Ammon's horn (tissue), 1 donor: ENCODE data around the gene NOXA1.

Source experiments
- DNase-seq: peaks from one replicate; pipeline ENCODE4 v3.0.0-alpha.2; 2016; ENCODE audit warnings: low spot score

NOXA1 gene

DNA sequence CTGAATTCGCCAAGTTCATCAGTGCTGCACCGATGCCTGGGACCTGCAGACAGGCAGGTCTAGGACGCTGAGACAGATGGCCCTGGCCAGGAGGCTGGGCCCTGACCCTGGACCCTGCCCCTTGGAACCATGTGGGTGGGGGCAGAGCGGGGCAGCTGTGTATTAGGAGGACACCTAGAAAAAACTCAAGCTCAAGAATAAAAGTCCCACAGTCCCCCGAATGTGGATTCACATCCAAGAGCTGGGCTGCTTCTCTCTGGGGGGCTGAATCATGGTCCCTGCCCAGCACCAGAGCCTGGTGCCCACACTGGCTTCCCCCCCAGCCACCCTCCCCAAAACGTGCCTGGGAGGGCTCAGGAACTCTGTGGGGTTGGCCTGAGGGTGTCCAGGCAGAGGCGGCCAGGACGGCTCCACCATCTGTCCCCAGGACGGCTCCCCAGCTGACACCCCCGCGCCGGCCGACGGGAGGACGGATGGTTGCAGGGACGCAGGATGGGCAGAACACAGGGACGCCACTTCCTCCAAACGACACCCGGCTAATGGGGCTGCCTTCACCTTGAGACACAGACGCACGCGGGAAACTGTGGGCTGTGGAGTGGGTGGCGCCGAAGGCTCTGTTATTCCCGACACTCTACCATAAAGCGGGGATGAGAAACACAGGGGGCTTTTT is 35.2 kb upstream of the NOXA1 start:
- DNase-seq, result no peak

DNA sequence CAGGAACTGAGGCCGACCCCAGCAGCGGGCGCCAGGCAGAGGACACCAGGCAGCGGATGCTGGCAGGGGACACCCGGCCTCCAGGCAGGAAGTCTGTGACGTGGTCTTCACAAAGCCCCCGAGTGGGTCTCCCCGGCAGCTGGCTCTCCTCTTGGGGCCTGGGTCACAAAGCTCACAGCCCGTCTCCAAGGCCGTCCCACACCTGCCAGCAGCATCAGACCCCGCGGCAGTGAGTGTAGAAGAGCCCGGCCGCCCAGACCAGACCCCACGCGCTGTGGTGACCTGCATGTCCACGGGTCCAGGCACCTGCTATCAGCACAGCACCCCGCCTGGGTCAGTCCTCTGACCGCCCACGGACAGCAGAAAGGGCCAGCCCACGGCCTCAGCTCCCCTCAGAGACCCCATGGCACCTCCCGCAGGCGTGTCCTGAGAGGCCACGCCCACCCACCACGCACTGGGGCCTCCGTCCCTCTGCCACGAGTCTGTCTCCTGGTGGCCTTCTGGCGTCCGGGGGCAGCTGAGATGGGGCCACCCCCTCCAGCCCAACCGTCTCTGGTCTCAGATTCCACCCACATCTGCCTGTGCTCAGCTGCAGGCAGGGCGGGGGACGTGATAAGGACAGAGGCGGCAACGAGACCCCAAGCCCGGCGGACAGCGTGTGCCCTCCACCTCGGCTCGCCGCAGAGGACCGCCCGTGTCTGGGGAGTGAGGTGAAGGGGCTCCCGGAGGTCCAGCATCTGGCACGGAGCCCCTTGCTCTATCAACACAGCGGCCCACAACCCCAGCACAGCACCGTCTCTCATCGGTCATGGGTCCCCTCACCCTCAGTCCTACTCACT is 34.4 kb upstream of the NOXA1 start:
- no peak for DNase-seq

DNA sequence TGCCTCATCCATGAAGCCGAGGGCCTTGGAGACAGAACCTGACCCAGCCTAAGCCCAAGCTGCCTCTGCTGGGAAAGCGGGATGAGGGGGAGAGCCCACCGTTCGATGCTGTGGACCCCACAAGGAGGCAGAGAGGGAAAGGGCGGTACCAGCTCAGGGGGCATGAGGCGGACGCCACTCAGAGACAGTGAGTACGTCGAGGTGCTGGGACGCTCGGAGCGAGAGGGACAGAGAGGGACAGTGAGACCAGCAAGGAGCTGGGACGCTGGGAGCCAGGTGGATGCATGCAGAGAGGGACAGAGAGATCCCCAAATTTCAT is 33.8 kb upstream of the NOXA1 start:
- no peak for DNase-seq

DNA sequence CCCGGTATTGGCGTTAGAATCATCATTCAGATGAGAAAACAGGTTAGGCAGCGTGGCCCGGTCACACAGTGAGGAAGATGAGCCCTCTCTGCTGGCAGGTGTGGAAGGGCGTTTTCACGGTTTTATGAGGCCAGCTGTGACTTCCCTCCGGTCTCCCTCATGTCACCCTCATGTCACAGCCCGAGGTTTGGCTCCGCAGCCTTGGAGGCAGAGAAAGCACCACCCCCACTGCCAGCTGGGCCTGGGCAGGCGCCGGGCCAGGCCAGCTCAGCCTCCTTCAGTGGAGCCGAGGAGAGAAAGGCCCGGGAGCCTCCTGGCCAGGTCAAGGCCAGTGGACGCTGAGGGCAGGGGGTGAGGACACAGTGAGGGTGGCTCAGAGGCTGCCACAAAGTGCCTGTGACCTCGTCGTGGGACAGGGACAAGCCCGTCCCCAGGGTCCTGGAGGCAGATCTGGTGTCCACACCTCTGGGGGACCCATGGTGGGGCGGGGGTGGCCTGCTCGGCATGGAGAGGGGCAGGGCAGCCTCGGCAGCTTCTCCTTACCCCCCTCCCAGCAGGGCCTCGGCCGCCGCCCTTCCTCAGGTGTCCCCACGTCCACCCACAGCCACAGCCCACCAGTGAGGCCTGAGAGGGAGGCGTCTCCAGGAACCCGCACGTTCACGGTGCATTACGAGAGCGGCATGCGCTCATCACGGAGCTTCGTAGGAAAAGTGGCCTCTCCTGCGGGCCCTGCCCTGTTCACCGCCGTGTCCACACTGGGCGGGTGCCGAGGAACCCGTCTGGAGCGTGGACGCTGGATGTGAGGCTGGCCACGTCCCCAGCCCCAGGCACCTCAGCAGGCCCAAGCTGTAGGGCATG is 32.4 kb upstream of the NOXA1 start:
- peak; percentile 39 for DNase-seq

DNA sequence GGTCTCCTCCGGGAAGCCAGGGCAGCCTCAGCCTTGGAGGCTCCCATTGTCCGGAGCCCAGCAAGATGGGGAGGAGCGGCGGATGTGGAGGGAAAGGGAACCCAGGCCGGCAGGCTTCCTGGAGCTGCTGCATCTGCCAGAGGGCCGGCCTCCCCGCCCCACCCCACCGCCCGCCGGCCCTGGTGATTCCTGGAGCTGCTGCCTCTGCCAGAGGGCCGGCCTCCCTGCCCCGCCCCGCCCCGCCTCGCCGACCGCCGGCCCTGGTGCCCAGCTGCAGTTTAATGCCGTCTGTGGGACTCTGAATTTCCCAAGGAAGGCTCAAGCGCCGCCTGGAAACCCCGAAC is 31.8 kb upstream of the NOXA1 start:
- no peak for DNase-seq

DNA sequence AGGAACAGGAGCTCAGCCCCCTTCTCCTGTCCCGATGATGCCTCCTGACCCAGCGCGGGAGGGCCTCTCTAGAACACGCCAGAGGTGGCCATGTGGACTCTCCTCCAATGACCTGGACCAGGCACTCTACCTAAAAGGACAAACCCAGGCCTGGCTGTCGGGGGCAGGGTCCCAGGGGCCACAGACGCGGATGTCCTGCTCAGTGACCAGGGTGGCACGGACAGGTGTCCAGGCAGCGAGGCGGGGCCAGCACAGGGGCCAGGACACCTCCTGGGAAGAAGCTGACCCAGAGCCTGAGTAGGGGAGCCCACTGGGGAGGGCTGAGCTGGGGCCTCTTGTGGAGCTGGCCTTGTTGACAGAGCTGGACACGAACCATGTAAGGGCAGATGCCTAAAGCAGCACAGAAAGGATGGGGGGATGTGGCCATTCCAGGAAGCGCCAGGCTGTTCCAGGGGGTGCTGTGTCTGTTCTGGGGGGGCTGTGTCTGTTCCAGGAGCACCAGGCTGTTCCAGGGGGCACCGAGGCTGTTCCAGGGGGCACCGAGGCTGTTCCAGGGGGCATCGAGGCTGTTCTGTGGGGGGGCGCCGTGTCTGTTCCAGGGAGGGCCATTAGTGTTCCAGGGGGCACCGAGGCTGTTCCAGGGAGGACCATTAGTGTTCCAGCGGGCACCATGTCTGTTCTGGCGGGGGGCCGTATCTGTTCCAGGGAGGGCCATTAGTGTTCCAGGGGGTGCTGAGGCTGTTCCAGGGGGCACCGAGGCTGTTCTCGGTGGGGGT is 30.8 kb upstream of the NOXA1 start:
- DNase-seq, result no peak

DNA sequence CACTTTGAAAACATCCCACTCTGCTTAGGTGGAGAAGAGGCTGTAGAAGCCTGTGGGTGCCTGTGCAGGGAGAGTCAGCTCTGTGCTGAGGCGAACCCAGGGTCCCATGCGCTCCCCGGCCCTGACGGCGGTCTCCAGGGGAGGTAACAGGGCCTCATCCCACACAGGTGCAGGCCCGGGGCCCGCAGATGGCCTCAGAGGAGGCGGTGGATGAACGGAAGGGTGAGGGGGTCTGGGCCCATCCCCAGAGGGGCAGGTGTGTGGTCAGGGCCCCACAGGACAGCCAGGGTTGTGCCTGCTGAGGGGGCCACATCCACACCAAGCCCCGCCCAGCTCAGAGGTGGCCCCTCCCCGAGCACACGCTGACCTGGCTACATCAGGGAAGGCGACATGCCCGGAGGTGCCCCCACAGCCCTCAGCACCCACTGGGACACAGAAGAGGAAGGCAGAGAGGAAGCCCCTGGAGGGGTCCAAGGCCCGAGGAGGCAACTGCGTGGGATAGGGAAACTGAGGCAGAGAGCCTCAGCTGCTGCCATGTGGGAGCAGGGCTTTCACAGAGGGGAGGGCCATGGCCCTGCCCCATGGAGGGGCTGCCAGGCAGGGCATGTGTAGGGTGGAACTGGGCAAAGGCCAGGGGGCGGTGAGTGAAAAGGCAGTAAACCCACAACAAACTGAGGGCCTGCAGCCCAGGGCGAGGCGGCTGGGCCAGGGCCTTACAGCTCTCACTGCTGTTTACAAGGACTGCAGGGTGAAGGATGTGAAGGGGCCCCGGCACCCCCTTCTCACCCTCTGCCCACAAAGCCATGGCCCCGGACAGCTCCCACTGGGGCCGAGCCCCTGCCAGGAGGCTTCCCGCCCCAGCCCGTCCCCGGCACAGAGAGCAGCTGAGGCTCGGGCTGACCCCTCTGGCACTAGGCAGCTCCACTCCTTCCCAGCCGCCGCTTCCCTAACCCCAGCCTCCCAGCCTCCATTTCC is 29.7 kb upstream of the NOXA1 start:
- DNase-seq, result no peak

DNA sequence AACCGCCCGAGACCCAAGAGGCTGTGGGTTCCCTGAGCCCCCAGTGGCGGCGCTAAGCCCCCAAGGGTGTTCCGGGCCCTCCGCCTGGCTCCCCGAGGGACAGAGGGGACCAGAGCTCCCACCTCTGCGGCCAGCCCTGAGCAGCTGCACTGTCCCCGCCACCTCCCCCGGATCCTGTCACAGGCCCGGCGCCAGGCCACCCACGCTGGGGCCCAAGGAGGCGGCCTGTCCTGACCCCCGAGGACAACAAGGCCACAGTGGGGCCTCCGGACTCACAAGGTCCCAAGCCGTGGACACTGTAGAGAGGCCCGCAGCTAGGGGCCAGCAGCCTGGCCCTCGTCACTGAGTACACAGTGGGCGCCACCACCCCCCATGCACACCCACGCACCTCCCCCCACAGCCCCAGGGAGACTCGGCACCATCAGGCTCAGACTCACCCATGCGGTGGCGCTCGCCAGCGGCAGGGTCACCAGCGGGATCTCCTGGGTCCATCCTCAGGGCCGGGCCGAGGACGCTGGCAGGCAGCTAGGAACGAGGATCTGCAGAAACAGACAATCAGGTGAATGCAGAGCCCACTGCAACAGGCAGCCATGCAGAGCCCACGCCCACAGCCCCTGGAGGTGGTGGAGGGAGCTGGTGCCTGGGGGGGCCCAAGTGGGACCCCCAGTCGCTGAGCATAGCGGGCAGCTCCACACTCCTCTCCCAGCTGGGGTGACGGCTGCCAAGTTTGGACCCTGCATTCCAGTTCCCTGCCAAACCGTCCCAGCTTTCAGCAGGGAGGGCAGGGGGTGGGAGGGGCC is 28.1 kb upstream of the NOXA1 start:
- no peak for DNase-seq

DNA sequence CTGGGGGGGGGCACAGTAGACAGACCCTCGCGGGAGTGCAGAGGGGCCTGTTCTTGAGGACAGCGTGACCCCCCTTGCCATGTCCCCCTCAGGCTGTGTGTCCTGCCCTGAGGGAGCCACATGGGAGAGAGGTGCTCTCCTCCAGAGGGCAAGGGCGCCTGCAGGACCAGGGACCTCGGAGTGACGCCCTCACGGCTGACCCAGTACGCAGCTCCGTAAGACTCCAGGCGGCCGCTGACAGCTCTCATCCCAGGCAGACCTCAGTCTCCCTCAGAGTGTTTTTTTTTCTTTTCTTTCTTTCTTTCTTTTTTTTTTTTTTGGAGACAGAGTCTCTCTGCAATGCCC is 27.6 kb upstream of the NOXA1 start:
- no peak for DNase-seq

DNA sequence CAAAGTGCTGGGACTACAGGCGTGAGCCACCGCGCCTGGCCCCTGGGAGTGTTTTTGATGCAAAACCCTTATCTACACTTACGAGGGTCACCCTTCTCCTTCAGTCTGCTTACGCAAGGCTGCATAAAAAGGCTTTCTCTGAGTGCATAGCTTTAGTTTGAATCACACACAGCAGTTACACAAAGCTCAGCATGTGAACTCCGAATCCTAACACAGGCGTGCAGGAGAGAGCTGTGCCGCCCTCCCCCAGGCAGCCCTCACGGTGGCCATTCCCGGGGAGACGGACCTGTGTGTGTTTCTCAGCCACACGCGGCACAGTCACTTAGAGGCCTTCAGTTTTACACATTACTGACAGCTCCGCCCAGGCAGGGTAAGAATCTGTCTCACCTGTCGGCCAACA is 27.0 kb upstream of the NOXA1 start:
- no peak for DNase-seq

DNA sequence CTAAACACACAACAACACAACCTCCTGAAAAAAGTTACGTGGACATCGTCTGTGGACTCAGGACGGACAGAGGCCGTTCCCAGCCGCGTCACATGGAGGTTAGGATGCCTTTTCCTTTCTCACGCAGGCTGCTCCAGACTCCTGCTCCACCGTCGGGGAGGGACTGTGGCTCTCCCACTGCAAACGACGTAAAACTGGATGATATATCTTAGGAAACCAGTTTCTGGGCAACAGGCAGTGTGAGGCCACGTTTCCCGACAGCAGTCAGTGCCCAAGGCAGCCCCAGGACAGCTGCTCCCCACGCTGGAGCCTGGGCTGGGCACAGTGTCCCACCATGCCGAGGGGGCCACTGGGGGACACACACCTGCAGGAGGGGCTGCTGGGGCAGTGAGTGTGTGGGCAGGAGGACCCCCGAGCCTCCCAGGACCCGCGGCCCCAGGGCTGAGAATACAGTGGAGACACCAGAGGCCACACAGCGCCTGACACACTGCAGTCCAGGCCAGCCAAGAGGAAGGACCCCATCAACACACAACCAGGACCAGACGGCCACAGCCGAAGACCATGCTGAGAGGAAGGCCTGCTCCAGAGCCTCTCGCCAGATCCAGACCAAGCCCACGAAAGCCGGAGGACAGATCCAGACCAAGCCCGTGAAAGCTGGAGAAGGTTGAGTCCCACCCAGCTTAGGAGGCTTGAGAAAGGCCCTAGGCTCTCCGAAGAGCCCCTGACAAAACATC is 26.4 kb upstream of the NOXA1 start:
- no peak for DNase-seq

DNA sequence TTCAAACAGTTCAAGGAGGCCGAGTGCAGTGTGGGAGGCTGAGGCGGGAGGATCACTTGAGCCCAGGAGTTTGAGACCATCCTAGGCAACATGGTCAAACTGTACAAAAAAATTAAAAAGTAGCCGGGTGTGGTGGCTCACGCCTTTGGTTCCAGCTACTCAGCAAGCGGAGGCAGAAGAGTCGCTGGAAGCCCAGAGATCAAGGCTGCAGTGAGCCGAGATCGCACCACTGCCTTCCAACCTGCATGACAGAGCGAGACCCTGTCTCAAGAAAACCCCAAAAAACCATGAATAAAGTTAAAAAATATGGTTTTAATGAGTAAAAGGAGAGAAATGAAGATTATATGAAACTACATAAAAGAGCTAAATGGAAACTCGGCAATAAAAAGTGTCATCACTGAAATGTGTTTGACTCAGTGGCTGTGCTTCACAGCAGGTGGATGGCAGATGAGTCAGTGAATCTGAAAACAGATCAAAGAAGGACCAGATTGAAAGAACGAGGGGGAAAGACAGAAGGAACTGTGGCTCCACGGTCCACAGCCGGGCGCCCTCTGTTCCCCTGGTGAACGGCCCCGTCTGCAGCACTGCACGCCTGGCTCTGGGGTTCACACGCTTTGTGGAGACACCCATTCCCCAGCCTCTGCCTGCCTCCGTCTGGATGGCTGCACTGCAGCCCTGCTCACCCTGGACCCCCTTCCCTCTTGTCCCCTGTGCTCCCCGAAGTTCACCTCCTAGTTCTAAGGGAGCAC is 25.3 kb upstream of the NOXA1 start:
- no peak for DNase-seq

DNA sequence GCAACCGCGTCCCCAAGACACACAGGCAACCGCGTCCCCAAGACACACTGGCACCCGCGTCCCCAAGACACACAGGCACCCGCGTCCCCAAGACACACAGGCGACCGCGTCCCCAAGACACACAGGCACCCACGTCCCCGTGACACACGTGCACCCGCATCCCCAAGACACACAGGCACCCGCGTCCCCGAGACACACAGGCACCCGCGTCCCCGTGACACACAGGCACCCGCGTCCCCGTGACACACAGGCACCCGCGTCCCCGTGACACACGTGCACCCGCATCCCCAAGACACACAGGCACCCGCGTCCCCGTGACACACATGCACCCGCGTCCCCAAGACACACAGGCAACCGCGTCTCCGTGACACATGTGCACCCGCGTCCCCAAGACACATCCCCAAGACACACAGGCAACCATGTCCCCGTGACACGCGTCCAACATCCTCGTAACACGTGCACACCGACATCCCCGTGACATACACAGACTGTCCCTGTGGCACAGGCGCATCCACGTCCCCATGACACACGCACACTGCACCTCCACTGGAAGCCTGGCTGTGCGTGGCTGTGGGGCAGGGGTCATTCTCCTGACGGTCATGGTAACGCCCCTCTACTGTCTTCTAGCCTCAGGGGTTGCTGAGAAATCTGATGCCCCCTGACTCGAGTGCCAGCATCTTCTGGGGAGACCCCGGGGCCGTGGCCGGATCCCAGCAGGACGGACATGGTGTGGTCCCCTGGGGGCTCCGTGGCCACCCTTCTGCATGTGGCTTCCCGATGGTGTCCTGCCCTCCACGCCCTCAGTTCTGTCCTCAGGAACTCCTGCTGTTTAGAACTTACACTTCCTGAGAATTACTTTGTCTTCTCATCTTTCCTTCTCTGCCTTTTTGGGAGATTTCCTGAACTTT is 24.4 kb upstream of the NOXA1 start:
- no peak for DNase-seq

DNA sequence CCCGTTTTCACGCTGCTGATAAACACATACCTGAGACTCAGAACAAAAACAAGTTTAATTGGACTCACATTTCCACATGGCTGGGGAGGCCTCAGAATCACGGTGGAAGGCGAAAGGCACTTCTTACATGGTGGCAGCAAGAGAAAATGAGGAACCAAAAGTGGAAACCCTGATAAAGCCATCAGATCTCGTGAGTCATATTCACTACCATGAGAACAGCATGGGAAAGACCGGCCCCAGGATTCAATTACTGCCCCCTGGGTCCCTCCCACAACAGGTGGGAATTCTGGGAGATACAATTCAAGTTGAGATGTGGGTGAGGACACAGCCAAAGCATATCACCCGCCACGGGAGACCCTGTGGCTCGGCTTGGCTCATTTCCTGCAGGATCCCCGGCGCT is 20.4 kb upstream of the NOXA1 start:
- DNase-seq, result no peak

DNA sequence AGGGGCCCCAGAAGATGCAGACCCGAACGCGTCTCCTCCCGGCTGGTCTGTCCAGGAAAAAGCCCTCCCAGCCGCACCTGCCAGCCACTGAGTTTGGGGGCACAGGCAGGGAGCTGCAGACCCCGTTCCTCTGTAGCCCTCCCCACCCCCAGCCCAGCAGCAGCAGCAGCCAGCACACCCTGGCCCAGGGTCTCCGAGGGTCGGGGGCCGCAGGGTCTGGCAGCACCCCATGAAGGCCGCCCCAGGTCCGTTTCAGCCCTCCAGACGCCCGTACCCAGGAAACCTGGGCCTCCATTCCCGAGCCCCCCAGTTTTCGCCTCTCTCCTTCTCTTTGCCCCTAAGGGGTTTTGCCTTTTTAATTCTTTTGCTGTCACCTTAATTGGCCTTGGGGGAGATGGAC is 19.9 kb upstream of the NOXA1 start:
- DNase-seq, result no peak

DNA sequence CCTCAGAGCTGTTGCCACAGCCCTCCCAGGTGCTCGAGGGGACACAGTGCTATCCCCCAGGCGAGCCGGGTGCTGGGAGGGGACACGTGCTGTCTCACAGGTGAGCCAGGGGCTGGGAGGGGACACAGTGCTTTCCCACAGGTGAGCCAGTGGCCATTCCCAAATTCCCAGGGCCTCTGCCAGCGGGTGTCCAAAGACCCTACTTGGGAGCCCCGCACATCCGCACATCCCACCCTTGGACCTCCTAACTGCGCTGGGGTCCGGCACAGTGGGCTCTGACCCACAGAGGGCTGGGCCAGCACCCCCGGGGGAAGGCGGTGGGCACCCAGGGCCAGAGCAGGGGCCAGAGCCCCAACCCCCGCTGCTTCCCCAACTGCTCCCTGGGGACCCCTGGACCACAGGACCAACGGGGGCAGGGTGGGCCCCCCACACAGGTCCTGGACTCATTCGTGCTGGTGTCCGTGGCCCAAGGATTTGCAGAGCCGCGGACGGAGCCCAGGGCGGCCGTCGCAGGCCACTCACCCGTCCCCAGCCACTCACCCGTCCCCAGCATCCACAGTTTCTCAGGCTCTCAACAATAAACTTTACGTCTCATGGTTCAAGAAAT is 18.1 kb upstream of the NOXA1 start:
- no peak for DNase-seq

DNA sequence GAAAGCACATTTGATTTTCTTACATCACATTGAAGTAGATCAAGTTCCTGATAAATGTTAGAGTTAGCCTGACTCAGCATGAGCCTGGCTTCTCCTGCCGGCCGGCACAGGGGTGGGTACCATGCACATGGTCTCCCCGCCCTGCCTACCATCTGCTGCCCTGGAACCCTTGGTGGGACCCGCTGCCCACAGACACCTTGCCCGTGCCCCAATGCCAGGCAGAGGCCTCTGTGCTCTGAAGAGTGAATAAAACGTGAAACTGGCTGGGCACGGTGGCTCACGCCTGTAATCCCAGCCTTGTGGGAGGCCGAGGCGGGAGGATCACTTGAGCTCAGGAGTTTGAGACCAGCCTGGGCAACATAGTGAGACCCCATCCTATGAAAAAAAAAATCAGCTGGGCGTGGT is 17.5 kb upstream of the NOXA1 start:
- no peak for DNase-seq
